ENCODE measurements around the gene MGRN1.

Gene MGRN1

DNA sequence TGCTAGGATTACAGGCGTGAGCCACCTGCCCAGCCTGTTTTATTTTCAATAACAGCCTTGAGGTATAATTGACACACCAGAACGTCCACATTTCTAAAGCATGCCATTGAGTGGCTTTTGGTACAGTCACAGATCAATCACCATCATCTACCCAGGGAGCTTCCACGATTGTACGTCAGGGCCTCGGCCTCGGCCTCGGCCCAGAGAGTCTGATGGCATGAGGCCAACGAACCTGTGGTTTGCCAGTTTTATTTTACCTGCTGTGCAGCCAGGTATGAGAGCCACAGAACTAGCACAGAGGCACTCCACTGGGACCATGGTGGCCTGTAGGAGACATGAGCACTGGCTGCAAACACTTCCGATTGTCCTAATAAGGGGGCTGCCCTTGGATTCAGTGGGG, 18.3 kb upstream of the MGRN1 start:
- DNase-seq: no peak

DNA sequence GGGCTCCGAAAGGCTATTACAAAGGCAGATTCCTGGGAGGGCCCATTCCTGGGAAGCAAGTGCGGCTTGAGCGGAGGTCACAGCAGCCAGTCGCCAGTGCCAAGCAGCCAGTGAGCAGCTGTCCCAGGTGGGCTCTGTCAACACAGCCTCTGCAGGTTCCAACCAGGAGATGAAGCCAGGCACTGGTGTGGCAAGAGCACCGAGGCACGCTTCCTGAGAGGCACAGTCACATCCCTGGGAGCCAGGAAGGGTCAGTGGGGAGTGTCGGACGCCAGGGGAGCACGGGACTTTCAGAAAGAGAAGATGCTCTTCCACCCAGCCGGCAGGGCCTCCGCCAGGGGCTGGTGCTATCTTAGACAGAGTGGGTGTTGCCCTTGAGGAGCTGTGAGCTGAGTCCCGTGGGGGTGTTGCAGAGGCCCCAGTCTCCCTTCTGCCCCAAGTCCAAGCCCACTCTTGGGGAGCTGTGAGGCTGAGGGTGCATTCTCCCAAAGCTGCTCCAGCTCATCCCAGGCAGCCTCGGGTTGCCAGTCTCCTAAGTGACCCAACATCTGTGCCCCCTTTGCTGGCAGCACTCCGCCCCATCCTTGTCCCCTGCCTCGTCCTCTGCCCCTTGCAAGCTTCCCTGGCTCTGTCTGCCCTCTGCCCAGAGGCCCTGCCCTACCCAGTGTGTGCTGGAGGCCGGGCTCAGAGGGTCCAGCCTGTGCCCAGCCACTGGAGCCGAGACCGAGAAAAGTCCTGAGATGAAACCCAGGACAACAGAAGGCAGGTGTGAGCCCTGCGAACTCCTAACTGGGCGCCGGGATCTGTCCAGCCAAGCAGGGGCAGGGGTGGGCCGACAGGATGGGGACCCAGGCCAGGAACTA, 16.6 kb upstream of the MGRN1 start:
- no peak for DNase-seq

DNA sequence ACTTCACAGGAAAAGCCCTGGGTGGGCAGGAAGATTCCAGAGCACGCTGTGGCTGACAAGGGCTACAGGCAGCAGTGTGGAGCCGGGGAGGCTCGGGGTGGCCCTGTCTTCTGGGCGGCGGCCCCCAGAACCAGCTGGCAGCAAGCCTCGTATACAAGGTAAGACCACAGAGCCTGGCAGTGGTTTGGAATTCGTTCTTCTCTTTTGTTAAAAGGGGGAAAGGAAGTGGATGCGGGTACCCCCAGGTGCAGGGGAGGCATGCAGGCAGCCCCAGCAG, 16.0 kb upstream of the MGRN1 start:
- no peak for DNase-seq

DNA sequence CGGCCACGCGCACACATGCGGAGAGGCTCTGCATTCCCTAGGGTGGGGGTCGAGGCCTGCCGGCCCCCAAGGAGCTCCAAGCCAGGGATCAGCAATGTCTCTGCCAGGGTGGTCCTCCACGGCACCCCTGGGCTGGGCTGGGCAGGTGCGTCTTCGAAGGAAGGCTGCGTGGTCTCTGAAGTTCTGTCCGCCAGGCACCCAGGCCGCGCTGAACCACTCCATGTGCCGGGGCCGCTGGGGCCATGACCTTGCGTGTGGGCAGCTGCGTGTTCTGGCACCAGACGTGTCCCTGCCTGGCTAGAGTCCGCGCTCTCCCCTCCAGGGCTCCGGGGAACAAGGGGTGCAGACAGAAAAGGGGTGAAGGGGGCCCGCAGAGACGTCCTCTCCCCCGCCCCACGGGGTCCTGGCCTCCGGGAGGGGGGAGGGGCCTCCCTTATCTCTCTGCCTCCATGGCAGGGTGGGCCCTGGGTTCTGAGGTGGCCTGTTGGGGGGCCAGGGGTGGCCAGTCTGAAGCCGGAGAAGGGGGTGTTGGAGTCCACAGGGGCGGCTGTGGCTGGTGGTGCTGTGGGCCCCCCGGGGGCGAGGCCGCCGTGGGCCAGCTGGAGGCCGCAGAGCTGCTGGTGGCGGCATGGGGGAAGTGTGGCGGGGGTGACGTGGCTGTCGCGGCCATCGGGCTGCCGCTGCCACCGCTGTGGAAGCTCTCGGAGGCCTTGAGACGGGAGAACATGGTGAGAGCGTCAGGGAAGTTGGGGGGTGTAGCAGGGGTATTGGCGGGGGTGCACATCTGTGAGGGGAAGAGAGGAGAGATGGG, 15.2 kb upstream of the MGRN1 start:
- DNase-seq: no peak

DNA sequence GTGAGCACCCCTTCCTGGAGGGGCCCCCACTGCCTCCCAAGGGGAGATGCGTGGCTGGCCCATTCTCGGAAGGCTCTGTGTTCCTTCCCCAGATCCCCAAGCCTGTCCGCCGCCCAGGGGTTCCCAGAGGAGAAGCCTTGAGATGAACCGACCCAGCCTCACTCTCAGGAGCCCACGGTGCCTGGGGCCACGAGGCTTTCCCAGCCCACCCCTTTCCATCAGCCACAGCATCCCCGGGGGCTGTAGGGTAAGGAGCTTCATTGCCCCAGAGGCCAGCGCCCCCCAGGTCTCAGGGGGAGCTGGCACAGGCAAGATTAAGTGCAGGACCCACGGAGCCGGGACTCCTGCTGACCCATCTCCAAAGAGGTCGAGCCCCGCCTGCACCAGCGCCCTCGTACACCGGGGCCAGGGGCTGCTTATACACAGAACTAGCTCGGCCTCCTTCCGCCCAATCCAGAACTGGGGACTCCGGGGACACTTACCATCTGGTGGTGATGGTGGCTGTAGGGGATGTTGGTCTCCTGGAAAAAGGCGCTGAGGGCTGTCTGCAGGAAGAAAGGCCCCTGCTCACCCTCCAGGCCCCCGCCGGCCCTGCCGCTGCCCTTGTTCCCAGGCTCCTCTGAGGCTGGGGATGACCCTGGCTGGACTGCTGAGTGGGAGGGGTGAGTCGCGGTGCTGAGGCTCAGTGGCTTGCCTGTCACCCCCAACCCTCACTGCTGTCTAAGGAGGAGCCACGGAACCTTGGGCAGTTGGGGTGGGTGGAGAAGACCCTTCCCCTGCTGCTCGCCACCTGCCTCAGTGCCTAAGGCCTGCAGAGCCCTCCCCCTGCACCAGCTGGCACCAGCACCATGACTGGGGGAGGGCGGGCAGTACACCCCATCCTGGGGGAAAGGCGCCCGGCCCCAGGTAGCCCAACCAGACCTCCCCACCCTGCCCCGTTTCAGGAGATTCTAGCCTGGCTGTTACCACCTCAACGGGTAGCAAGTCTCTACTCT, 14.3 kb upstream of the MGRN1 start:
- no peak for DNase-seq

DNA sequence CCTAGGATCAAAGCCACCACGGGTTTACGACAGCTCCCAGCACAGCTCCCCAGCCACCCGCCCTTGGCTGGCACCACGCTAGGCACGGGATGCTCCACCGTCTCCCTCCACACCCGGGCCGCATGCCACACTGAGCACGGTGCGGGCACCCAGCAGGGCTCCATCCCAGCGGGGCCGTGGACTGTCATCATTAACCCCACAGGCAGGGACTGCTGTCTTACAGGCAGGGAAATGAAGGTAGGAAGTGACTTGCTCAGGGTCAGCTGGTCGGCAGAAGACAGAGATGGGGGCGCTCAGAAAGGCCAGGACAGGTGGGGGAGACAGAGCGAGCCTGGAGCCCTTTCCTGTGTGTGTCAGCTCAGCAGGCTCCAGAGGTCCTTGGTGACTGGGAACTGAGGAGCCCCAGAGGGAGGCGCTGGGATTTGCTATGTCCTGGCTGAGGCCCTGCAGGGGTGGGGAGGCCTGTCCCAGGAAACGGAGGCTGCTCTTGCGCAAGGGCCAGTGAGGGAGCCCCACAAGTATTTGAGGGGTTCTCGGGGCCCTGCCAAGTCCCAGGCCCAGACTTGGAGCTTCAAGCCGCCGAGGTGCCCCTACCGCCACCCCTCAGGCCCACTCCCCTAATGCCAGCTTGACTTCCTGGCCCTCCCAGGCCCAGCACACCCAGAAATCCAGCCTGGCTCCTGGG, 13.1 kb upstream of the MGRN1 start:
- no peak for DNase-seq

DNA sequence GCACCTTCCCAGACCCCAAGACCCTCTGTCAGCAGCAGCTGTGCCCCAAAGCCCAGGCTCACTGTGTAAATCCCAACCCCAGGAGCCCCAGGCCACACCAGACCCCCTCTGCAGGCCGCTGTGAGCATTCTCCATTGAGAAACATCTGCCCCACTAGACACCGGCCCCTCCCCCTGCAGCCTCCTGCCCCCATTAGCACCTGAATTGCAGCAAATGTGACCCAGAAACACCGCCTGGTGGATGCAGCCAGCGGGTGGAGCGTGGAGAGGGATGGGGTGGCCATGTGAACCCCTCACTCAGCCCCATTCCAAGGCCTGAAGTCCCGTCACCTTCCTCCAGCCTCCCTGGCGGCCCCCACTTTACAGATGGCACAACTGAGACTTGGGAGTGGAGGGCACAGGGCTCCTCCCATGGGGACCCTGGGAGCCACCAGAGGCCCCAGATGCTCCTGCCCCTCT, 12.1 kb upstream of the MGRN1 start:
- no peak for DNase-seq

DNA sequence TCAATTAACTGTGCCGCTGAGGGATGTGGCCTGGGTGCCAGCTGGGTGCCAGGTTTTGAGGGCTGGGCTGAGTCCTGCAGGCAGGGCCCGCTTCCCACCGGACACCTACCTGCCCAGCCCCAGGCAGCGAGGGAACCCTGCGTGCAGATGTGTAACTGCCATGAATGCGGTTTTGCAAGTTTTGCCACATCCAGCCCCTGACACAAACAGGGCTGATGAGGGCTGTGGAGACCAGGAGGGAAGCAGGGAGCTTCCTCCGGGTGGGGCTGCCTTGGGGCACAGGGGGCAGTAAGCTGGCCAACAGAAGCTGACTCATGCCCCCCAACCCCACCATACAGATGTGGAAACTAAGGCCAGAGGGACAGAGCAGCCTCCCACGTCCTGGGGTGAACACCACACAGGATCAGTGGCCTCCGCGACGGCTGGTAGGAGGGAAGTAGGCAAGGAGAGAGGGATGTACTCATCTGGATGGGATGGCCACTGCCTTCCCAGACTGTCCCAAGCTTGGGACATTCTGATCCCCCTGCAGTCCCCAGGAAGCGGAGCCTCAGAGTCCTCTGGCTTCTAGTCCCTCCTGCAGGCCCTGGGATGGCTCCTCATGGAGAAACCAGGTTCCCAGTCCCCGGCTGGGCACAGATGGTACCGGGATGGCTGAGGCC, 11.5 kb upstream of the MGRN1 start:
- peak in 1 of 2 donors; percentile 12 for DNase-seq

DNA sequence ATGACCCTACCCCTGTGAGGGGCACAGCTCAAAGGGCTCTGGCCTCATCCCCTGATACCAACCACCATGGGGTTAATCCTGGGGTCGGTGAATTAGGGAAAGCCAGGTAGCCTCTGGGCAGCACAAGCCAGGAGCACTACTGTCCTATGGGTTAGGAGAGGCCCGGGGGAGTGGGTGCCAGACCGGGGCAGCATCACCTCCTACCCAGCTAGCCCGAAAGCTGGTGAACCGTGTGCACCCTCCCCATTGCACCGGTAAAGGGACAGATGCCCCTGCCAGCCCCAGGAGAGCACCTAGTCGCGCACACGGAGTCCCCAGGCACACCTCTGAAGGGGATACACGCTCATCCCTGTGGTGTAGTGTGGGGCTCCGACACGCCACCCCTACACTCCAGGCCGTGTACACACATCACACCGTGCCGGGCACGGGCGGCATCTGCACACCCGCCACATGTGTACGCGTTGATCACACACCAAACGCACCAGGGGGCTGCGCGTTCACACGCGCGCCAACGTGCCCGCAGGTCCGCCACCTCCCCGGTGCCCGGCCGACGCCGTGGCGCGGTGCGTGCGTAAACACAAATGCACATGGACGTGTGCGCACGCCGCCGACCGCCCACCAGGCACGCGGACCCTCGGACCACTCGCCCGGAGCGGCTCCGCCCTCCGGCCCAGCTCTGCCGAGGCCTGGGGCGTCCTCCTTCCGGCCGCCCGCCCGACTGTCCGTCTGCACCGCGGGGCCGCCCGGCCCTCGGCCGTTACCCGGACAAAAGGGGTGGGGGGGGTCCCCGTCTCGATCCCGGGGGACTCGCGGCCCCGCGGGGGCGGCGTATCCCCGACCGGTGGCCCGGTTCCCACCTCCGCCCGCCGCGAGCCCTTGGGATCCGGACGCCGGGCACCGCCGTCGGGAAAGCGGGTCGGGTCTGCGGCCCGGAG, 10.7 kb upstream of the MGRN1 start:
- peak in 1 of 2 donors; percentile 19 for DNase-seq

DNA sequence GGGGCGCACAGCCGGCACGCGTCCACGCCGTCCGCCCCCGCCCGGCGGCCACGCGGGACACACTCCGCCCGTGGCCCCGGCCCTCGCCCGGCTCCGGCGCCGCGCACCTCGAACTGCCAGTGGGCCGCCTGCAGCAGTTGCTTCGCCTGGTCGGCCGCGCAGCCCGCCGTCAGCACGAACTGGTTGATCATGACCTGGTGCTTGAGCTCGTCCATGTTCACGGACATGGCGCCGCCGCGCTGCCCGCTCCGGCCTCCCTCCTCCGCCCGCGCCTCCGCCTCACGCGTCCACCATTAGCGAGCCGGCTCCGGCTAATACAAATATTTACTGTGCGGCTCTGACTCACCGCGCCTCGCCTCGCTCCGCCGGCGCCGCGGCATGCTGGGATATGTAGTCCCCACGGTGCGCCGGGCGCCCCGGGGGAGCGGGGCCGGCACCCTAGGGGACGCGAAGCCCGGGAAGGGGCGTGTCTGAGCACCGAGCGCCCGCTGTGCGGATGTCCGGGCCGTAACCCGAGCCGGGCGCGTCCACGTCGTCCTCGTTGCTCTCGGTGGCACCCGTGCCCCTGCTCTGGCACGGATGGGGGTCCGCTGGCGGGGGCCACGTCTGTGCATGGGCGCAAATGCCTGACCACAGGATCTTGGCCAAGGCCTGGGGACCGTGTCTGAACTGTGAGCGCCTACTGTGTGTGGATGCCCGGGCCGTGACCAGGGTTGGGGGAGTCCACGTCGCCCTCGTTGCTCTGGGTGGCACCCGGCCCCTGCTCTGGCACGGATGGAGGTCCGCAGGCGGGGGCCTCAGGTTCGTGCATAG, 9.8 kb upstream of the MGRN1 start, which contains the start of gene UBALD1:
UBALD1 (minus strand) TSS at position 318 of the 813 bp plus-strand sequence; CDS start at position 227, 91 bp downstream.
- peak; percentile 85 to 88 for DNase-seq

DNA sequence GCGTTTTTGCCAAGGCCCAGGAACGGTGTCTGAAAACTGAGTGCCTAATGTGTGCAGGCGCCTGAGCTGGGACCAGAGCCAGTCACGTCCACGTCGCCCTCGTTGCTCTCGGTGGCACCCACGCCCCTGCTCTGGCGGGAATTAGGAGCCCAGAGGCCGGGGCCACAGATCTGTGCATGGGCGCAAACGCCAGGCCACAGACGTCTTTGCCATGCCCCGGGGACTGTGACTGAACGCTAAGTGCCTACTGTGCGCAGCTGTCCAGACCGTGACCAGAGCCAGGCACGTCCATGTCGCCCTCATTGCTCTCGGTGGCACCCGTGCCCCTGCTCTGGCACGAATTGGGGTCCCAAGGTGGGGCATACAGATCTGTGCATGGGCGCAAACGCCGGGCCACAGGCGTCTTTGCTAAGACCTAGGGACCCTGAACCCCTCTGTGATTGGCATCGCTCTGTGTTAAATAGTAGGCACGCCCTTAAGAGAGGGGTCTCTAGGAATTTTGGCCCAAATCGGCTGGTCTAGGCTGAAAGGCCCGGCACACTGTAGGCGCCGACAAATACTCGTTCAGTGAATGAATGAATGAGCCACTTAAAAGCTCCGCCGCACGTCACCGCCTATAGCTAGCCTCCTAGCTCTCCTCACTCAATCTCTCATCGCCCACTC, 9.1 kb upstream of the MGRN1 start:
- no peak for DNase-seq

DNA sequence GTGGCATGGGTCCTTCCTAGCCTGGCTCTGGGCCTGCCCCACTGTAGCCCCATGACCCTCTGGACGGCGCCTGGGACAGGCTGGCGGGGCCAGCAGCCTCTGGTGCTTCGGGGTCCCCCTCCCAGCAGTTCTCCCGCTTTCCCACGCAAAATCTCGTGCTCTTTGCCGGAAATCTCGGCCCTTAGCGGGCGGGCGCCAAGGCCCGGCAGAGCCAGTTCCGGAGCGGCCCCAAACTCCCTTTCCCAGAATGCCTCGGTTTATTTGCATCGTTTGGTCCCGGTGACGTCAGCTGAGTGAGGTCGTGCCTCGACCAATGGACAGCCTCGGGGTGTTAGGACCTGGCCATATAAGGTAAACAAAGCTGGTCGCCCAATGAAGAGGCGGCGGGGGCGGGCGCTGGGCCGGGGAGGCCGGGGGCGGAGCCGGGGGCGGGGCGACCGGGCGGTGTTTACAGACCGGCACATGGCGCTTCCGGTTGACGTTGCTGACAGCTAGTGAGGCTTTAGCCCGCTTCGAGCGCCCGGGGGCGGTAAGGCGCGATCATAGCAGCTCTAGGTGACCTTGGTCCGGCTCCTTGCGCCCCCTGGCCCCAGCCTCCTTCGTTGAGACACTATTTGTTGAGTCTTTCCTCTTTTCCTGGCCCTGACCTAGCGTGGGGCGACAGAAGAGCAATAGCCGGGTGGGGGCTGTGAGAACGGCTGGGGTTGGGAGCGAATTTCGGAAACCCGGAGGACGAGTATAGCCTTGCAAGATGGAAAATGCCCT, 8.4 kb upstream of the MGRN1 start:
- DNase-seq: peak; percentile 99 to 100

DNA sequence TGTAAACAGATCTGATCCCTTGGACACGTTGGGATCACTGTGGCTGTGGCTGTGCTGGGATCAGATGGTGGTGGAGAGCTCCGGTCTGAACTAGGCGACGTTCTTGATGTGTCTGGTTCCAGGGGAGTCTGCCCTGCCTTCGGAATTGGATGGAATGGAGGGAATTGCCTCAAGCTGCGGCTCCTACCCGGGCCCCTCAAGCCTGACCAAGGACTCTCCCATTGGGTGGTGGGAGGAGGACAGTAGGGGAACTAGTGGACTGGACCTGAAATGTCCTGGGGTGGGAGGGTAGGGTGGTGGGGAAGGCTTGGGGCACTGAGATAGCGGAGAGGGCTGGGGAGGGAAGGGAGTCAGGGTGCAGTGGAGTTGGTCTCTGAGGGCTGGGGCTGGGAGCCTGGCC, 6.7 kb upstream of the MGRN1 start:
- no peak for DNase-seq

DNA sequence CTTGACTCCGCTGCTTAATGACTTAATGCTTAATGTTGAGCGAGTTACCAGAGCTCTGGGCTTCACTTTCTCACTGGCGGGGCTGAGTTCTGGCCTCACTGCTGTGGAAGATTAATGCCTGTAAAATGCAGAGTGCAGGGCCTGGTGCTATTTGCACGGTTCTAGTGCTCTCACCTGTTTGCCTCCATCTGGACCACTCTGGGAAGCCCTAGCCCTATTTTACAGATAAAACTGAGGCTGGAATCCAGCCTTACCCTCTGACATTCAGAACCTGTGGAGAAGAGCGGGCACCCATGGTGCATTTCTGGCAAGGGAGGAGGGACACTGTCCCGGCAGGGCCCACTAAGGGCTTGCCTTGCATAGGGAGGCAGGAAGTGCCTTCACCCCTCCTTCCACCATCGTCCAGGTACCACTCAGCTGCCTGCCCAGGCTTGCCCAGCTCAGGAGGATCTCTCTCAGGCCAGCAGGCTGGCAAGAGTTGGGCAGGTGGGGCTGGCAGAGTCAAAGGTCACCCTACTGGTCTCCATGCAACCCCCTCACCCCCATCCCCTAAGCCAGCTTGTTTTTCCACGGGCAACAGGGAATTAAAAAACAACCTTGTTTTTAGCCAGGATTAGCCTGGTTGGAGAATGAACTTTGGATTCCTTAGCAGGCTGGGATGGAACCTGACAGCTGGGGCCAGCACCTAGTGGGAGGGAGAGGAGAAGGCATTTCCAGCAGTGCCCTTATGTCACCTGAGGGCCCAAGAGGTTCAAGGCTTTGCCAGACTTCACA, 5.8 kb upstream of the MGRN1 start:
- DNase-seq: no peak

DNA sequence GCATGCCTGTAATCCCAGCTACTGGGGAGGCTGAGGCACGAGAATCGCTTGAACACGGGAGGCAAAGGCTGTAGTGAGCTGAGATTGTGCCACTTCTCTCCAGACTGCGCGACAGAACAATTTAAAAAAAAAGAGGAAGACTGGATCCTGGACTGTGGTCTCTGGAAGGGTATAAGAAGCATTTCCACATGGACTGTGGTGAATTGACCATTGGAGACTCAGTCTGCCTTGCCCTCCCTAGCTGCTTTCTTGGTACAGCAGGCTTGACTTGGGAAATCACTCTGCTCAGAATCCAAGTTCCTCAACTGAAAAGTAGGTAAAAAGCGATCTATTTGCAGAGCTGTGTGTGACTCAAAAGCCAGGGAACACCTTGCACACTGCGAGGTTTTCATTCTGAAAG, 1.0 kb upstream of the MGRN1 start:
- peak; percentile 61 to 69 for DNase-seq

DNA sequence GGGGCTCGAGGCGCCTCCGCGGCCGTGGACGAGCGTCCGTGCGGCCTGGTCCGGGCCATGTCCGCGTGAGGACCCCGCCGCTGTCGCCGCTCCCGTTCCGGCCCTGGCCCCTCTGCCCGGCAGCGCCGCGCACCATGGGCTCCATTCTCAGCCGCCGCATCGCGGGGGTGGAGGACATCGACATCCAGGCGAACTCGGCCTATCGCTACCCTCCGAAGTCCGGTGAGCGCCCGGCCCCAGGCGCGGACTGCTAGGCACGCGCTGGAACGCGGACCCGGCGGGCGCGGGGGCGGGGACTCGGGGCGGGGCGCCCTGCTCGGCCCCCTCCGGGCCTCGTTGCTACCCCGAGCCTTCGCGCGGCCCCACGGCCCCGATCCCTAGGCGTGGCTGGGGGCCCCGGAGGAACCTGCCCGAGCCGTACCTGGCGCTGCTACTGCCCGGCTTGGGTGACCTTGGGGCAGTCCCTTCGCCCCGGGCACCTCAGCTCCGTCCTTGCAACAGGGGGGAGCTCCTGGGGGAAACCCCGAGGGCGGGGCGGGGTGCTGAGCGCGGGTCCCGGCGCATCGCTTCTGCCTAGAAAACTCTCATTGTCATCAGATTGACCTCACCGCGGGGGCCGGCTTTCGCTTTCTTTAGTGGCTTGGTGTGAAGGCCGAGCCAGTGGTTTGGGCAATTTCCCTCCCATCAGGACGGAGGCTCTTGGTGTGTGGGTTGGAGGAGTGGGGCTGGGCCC, 367 bp downstream of the MGRN1 start:
- DNase-seq: peak; percentile 95 to 97

Measured in inflammatory macrophage treated with lipopolysaccharide for 1 hour (primary cell).